A673 (cell line): Measurements from ENCODE around the gene STX11.

ENCODE experiments used
- CTCF ChIP-seq: fragments of 300-800, 200-600 bp; sonication (generic); conservative IDR thresholded peaks from 2 replicates; pipeline ENCODE4 v1.5.1; 2017; ENCODE audit warnings: low read depth, mild to moderate bottlenecking, antibody characterized with exemption, low read length, moderate library complexity, mixed read lengths
- EZH2 ChIP-seq: fragments of 200-600 bp; sonication (generic); IDR thresholded peaks from 2 replicates; pipeline ENCODE4 v1.6.1; 2017; ENCODE audit warnings: borderline replicate concordance, low read depth, mild to moderate bottlenecking, mixed read lengths, antibody characterized with exemption, low read length; ENCODE audit not compliant: poor library complexity, severe bottlenecking

DNA sequence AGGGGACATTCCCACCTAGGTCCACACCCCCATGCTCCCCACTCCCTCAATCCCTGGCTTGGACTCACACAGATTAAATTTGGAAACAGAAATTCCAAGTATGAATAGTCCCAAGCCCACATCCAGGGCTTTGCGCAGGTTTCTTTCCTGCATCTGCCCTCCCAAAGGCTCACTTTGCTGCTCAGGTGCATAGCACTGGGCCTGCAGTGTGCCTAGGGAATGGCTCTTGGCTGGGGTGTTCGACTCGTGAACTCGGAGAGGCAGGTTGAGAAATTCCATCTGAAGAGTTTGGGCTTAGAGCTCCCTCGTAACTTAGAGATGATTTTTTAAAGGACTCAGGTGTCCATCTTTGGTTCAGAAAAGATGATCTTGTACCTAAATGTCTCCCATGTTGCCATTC lies 40.1 kb upstream of the STX11 start:
- TF ChIP-seq CTCF (no peak), EZH2 (no peak)
